Common myeloid progenitor, CD34-positive (primary cell): ENCODE data around the gene RFX8.
A peak's percentile ranks its signal among the peaks of the same experiment; 100 is the strongest.
"Not testable (repeated sequence)": the region's sequence is repeated elsewhere in the genome, so short reads cannot be mapped to it uniquely, and the experiment has no call there.

Experiments used
- CTCF ChIA-PET: fragments of 350-600 bp; sonication (Branson Sonifier 250); formaldehyde crosslinking; loops from one replicate; lab custom pipeline; 2021; ENCODE audit warnings: antibody characterized with exemption; lab: Charles Lee
- POLR2A ChIA-PET: fragments of 350-600 bp; sonication (Branson Sonifier 250); formaldehyde crosslinking; loops from one replicate; lab custom pipeline; 2021; ENCODE audit warnings: antibody characterized with exemption; lab: Charles Lee
- DNase-seq, 3 donors: peaks; one replicate each; pipeline versions ENCODE4 v3.0.0 to v3.0.0-alpha.2; 2013
- H3K27ac ChIP-seq, 2 experiments: 1 replicate in 1 of 2; 2 replicates in 1 of 2; pipeline ENCODE4 v1.7.0; 2013; ENCODE audit warnings: inconsistent platforms in 2 of 2, low read length in 2 of 2, mild to moderate bottlenecking in 2 of 2, low read depth in 1 of 2, moderate library complexity in 1 of 2; ENCODE audit not compliant: severe bottlenecking in 2 of 2, insufficient read depth in 1 of 2, poor library complexity in 1 of 2
- H3K27me3 ChIP-seq, 5 experiments: replicated peaks in 2 of 5; 1 replicate in 3 of 5; 2 replicates in 2 of 5; pipeline versions ENCODE4 v1.6.1 to v1.7.0; 2013; ENCODE audit warnings: low read length in 4 of 5, mild to moderate bottlenecking in 2 of 5, moderate library complexity in 2 of 5, inconsistent platforms in 1 of 5; ENCODE audit not compliant: insufficient read depth in 5 of 5, control insufficient read depth in 4 of 5
- H3K36me3 ChIP-seq, 4 experiments: 1 replicate in 2 of 4; 2 replicates in 2 of 4; pipeline versions ENCODE4 v1.6.1 to v1.7.0; 2013; ENCODE audit warnings: low read length in 3 of 4, control low read depth in 1 of 4, mild to moderate bottlenecking in 1 of 4; ENCODE audit not compliant: control insufficient read depth in 4 of 4, insufficient read depth in 4 of 4
- H3K4me1 ChIP-seq, 4 experiments: 1 replicate in 3 of 4; 2 replicates in 1 of 4; pipeline versions ENCODE4 v1.6.1 to v1.7.1; 2013; ENCODE audit warnings: low read length in 3 of 4, mild to moderate bottlenecking in 3 of 4, control low read depth in 1 of 4, inconsistent platforms in 1 of 4, moderate library complexity in 1 of 4; ENCODE audit not compliant: control insufficient read depth in 4 of 4, insufficient read depth in 4 of 4; ENCODE audit errors: control extremely low read depth in 1 of 4
- H3K4me3 ChIP-seq, 7 experiments: 1 replicate in 4 of 7; 2 replicates in 3 of 7; pipeline versions ENCODE4 v1.5.1 to v1.7.0; 2013; ENCODE audit warnings: mild to moderate bottlenecking in 7 of 7, low read length in 6 of 7, moderate library complexity in 6 of 7, inconsistent platforms in 2 of 7, low read depth in 2 of 7, control low read depth in 1 of 7; ENCODE audit not compliant: insufficient read depth in 4 of 7, control insufficient read depth in 1 of 7; ENCODE audit errors: extremely low read depth in 1 of 7
- H3K9me3 ChIP-seq, 5 experiments: 1 replicate in 4 of 5; 2 replicates in 1 of 5; pipeline versions ENCODE4 v1.6.1 to v1.7.1; 2013; ENCODE audit warnings: low read length in 4 of 5, mild to moderate bottlenecking in 2 of 5, inconsistent platforms in 1 of 5, low read depth in 1 of 5, moderate library complexity in 1 of 5; ENCODE audit not compliant: control insufficient read depth in 4 of 5, insufficient read depth in 2 of 5; ENCODE audit errors: control extremely low read depth in 1 of 5
- WGBS: methylation state at CpG from one replicate; pipeline ENCODE4 v1.1.5; 2013; ENCODE audit not compliant: insufficient coverage; 5-methylcytosine and 5-hydroxymethylcytosine counted together

Gene RFX8

DNA sequence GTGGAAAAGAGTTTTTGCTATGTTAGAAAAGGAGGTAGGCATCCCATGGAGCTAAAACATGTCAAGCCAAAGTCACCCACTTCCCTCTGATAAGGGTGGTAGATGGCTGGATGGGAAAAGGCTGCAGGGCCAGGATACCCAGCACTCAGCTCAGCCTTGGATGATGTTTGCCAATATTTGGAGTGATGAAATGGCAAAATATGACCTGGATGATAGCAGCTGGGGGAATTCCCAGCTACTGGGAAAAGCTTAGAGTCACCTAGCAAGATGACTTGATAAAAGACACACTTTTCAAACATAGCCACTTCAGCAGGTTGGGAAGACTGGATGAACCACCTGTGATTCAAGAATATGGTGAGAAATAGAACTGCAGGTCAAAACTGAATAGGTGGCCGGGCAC, 10.1 kb downstream of the RFX8 start:
- ChIA-PET CTCF (interaction anchor here (0.6 kb wide), 1 partner anchor 152 kb away, joined by 3 read pairs; no protein-coding TSS in a partner anchor), POLR2A (no interaction called here)
- Histone ChIP-seq H3K27ac (no peak overlapping the region), H3K36me3 (peaks cover 0 to 7% (median under 1%) of the 10 kb centered on the region in 4 experiments), H3K4me3 (no peak overlapping the region), H3K4me1 (peaks cover 3 to 44% (median 27%) of the 10 kb centered on the region in 4 experiments), H3K27me3 (no peaks in the 10 kb centered on the region), H3K9me3 (no peaks in the 10 kb centered on the region)
- DNase-seq = no peak
- WGBS = no CpG with 5 or more reads among the region's 1 CpG

DNA sequence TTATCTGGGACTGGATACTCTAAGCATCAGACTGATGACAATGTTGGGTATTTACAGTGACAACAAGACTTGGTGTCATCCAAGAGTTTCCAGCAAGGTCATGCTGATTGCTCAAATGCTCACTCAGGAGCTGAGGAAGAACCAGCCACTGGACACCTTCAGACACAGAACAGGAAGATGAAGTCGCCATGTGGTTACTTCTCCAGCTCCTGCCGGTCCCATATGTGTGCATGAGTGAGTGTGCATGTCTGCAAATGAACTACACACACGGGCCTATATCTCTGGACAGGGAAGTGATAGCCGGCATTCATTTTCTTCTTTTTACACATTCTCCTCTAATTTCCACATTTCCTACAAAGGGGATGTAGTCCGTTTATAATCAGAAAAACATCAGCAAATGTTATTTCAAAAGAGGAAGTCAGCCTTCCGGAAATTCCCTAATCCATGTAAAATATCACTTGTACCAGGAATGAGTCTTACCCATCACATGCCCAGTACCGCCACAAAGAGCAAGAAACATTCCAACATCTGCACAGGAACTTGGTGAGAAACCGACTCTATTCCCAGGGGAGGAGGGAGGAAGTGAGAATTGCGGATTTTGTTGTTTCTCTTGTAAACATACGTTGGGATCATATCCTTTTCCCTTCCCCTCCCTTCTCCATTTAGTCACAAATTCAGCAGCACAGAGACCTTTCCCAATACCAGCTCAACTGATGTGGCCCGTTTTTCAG, 10.8 kb downstream of the RFX8 start:
- POLR2A ChIA-PET = no interaction called here
- Histone ChIP-seq H3K36me3 (peaks cover 0 to 7% (median under 1%) of the 10 kb centered on the region in 4 experiments), H3K4me3 (no peak overlapping the region), H3K4me1 (peaks cover 3 to 44% (median 27%) of the 10 kb centered on the region in 4 experiments), H3K27ac (no peak overlapping the region), H3K9me3 (no peaks in the 10 kb centered on the region), H3K27me3 (no peaks in the 10 kb centered on the region)
- peak in 2 of 3 donors; percentile 54 to 62 for DNase-seq
- 55% methylated on average over 4 of the region's 11 CpGs for WGBS
- CTCF ChIA-PET = interaction anchor here (0.8 to 1.8 kb wide), 3 partner anchors 11 to 307 kb away, joined by 3 to 4 read pairs (median 3); partner anchors contain the start of gene RFX8

DNA sequence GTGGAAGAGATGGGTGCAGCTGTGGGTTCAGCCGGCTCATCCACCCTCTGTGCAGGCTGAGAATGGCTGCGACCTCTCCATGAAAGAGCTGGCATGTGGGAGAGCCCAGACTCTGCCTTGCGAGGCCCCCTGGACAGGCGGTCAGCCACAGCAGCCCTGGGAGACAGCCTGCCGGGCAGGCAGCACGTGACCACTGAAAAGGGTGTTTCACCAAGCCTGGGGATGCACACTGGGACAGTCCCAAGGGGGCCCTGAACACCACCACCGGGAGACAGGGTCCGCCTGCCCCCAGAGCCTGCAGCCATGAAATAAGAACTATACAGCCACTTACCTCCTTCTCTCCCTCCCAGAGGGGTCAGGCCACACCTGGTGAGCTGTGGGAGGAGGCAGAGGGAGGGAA, 11.5 kb downstream of the RFX8 start:
- no peak for DNase-seq
- Histone ChIP-seq H3K9me3 (no peaks in the 10 kb centered on the region), H3K27ac (no peak overlapping the region), H3K36me3 (peaks cover 0 to 7% (median under 1%) of the 10 kb centered on the region in 4 experiments), H3K4me3 (no peak overlapping the region), H3K4me1 (peaks cover 3 to 44% (median 27%) of the 10 kb centered on the region in 4 experiments), H3K27me3 (no peaks in the 10 kb centered on the region)
- CTCF ChIA-PET = interaction anchor here (0.8 to 1.8 kb wide), 3 partner anchors 12 to 307 kb away, joined by 3 to 4 read pairs (median 3); partner anchors contain the start of gene RFX8
- 95% methylated on average over 8 of the region's 8 CpGs for WGBS
- POLR2A ChIA-PET = no interaction called here

DNA sequence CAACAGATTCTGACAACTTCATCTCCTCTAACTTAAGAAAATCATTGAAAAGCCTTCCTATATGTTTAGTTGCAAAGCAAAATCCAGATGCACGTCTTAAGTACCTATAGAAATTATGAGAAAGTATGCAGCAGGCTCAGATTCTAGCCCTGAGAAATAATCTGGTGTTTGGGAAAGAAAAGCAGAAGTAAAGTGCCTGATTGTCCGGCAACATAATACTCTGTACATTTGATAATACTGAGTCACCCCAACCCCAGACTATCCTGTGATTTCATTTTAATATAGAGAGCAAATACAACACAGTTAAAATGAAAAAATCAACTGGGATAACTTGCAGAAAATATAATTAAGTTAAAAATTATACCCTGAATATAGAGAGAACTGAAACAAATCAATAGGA, 13.5 kb downstream of the RFX8 start:
- Histone ChIP-seq H3K9me3 (no peaks in the 10 kb centered on the region), H3K27ac (no peak overlapping the region), H3K4me3 (no peak overlapping the region), H3K27me3 (no peaks in the 10 kb centered on the region), H3K36me3 (peaks cover 0 to 7% (median under 1%) of the 10 kb centered on the region in 4 experiments), H3K4me1 (peaks cover under 1 to 30% (median 17%) of the 10 kb centered on the region in 4 experiments)
- ChIA-PET POLR2A (no interaction called here), CTCF (no interaction called here)
- DNase-seq = peak in 1 of 3 donors; percentile 36
- WGBS = no CpG with 5 or more reads among the region's 2 CpGs

DNA sequence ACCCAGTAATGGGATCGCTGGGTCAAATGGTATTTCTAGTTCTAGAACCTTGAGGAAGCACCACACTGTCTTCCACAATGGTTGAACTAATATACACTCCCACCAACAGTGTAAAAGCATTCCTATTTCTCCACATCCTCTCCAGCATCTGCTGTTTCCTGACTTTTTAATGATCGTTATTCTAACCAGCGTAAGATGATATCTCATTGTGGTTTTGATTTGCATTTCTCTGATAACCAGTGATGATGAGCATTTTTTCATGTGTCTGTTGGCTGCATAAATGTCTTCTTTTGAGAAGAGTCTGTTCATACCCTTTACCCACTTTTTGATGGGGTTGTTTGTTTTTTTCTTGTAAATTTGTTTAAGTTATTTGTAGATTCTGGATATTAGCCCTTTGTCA, 20.5 kb downstream of the RFX8 start:
- H3K4me1 ChIP-seq, CTCF ChIA-PET, DNase-seq, POLR2A ChIA-PET, H3K27me3 ChIP-seq, H3K27ac ChIP-seq, H3K9me3 ChIP-seq, H3K36me3 ChIP-seq, H3K4me3 ChIP-seq: not testable (repeated sequence)
- no CpG with 5 or more reads among the region's 3 CpGs for WGBS

DNA sequence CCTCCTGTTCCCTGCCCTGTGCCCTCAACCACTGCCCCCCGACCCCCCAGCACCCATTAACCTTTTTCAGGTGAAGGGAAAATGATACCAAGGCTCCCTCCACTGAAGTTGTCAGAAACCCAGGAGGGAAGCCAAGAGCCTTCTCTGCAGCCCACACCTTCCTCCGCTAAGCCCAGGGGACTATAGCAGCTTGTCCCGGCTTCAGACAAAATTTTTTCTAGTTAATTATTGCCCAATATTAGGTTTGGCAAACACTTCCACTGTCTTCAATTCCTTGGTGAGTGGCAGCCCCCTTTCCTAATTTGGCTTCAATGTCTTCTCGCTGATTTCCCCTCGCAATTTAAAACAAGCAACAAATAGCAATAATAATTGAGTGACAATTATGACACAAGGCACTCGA, 23.9 kb downstream of the RFX8 start:
- POLR2A ChIA-PET = no interaction called here
- no peak overlapping the region for H3K4me3 ChIP-seq
- 97% methylated on average over 4 of the region's 6 CpGs for WGBS
- no peaks in the 10 kb centered on the region for H3K9me3 ChIP-seq
- no peaks in the 10 kb centered on the region for H3K27me3 ChIP-seq
- no peak overlapping the region for H3K27ac ChIP-seq
- H3K36me3 ChIP-seq = peaks cover 0 to 11% (median 0%) of the 10 kb centered on the region in 4 experiments
- CTCF ChIA-PET = no interaction called here
- peaks cover 0 to 3% (median 0%) of the 10 kb centered on the region in 4 experiments for H3K4me1 ChIP-seq
- no peak for DNase-seq

DNA sequence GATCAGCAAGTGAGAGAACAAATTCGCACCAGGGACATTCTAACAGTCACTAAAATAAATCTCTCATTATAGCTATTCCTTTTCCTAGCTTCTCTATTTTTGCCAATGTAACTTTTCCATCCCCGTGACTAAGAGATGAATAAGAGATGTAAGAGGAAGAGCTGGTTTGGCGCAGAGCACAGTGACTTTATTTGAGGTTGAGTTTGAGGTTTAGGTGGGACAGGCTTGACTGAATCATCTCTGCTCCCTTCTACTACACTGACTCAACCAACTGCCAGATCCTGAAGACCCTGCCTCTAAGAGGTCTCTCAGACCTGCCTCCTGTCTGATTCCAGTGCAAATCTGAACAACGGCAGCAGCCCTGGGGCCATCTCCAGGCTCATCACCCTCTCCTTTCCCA, 28.0 kb downstream of the RFX8 start:
- POLR2A ChIA-PET = no interaction called here
- Histone ChIP-seq H3K27ac (no peak overlapping the region), H3K9me3 (peaks cover 0 to 16% (median 11%) of the 10 kb centered on the region in 5 experiments), H3K36me3 (peaks cover 0 to 11% (median 0%) of the 10 kb centered on the region in 4 experiments), H3K27me3 (no peaks in the 10 kb centered on the region), H3K4me1 (peaks cover 0 to 13% (median 5%) of the 10 kb centered on the region in 4 experiments), H3K4me3 (no peak overlapping the region)
- 91% methylated on average over 1 of the region's 4 CpGs for WGBS
- DNase-seq = peak; percentile 22 to 85 (median 81)
- CTCF ChIA-PET = interaction anchor here (2.3 kb wide), 1 partner anchor 15 kb away, joined by 6 read pairs; no protein-coding TSS in a partner anchor
